K562 (cell line): ENCODE results near the gene SCGB1C2. TPM values are rescaled to one million over a fixed set of nuclear protein-coding genes. Genes with fewer than 3 reads are reported as not detected.

Experiments used
- ATAC-seq: fragments of 200-7000 bp; cut with Tn5 transposase; 3 replicates; pipeline ENCODE4 v1.9.1; 2020; ENCODE audit warnings: moderate library complexity
- BruUV-seq: library from RNA; stranded (reverse); fragments of 400-500 nt; replicated peaks from 2 replicates; lab custom pipeline; 2021; lab: Mats Ljungman, UMichigan
- CTCF ChIA-PET: fragments of 300-600 bp; formaldehyde crosslinking; extraction: SDS; loops from one replicate; lab custom pipeline; 2021; ENCODE audit warnings: low intra/inter-chr PET ratio; lab: Yijun Ruan, JAX
- POLR2A ChIA-PET: fragments of 300-600, 350-650 bp; sonication (Branson Sonifier 250); formaldehyde crosslinking; extraction: SDS; loops from one replicate; lab custom pipeline; 2021; ENCODE audit warnings: antibody characterized with exemption, inconsistent platforms; lab: Yijun Ruan, JAX
- DNase-seq, 4 experiments: peaks; one replicate each; pipeline versions ENCODE4 v3.0.0 to v3.0.0-alpha.2; 2011 to 2018; ENCODE audit warnings: low spot score in 3 of 4, mixed read lengths in 3 of 4; ENCODE audit errors: extremely low read depth in 1 of 4
- FAIRE-seq: peaks from 2 replicates; lab custom pipeline; 2011; peaks lifted over from hg19 to GRCh38; lab: Jason Lieb, UNC
- H2AFZ ChIP-seq: 2 replicates; pipeline ENCODE4 v1.6.0; 2011; ENCODE audit warnings: low read depth, low read length, control low read depth, inconsistent platforms
- H3K27ac ChIP-seq: fragments of 200-600 bp; 3 replicates; pipeline ENCODE4 v1.8.0; 2011; ENCODE audit warnings: low read depth, mild to moderate bottlenecking, control low read depth, inconsistent platforms, low read length, moderate library complexity, mixed read lengths; ENCODE audit errors: extremely low read depth
- H3K27me3 ChIP-seq, 2 experiments: fragments of 300-600 bp in 1 of 2; 2 replicates in 1 of 2; 3 replicates in 1 of 2; pipeline versions ENCODE4 v1.6.0 to v1.8.0; 2011; ENCODE audit warnings: inconsistent platforms in 2 of 2, low read length in 2 of 2, mild to moderate bottlenecking in 1 of 2, mixed read lengths in 1 of 2, moderate library complexity in 1 of 2; ENCODE audit not compliant: control insufficient read depth in 2 of 2, insufficient read depth in 2 of 2
- H3K36me3 ChIP-seq: fragments of 300-600 bp; 3 replicates; pipeline ENCODE4 v1.8.0; 2011; ENCODE audit warnings: mild to moderate bottlenecking, low read length, inconsistent platforms; ENCODE audit not compliant: control insufficient read depth, insufficient read depth
- H3K4me1 ChIP-seq, 2 experiments: fragments of 200-600 bp in 1 of 2; replicated peaks in 1 of 2; 2 replicates in 1 of 2; 3 replicates in 1 of 2; pipeline versions ENCODE4 v1.5.1 to v1.8.0; 2011; ENCODE audit warnings: inconsistent platforms in 2 of 2, low read length in 2 of 2, mild to moderate bottlenecking in 1 of 2, mixed read lengths in 1 of 2, moderate library complexity in 1 of 2; ENCODE audit not compliant: control insufficient read depth in 2 of 2, insufficient read depth in 2 of 2
- H3K4me2 ChIP-seq: 2 replicates; pipeline ENCODE4 v1.6.1; 2011; ENCODE audit warnings: low read length, control low read depth, inconsistent platforms, mixed read lengths; ENCODE audit not compliant: insufficient read depth
- H3K4me3 ChIP-seq: fragments of 200-600 bp; sonication (generic), shearing (Covaris generic); 2 replicates; pipeline ENCODE4 v1.5.1; 2016; ENCODE audit warnings: control low read depth, inconsistent platforms
- H3K79me2 ChIP-seq: fragments of 200-600 bp; 3 replicates; pipeline ENCODE4 v1.8.0; 2011; ENCODE audit warnings: low read length, inconsistent platforms; ENCODE audit not compliant: control insufficient read depth, insufficient read depth
- H3K9ac ChIP-seq, 2 experiments: 2 replicates each; pipeline versions ENCODE4 v1.6.0 to v1.6.1; 2011; ENCODE audit warnings: low read depth in 2 of 2, low read length in 2 of 2, control low read depth in 1 of 2, inconsistent platforms in 1 of 2, mild to moderate bottlenecking in 1 of 2, mixed read lengths in 1 of 2; ENCODE audit not compliant: insufficient read depth in 1 of 2
- H3K9me1 ChIP-seq: one replicate; pipeline ENCODE4 v1.6.0; 2011; ENCODE audit warnings: inconsistent platforms, mild to moderate bottlenecking, low read length, moderate library complexity; ENCODE audit not compliant: control insufficient read depth, insufficient read depth
- H3K9me3 ChIP-seq: replicated peaks from 2 replicates; pipeline ENCODE4 v1.5.1; 2011; ENCODE audit warnings: low read depth, low read length, inconsistent platforms; ENCODE audit not compliant: control insufficient read depth, insufficient read depth
- H4K20me1 ChIP-seq: replicated peaks from 2 replicates; pipeline ENCODE4 v1.6.1; 2011; ENCODE audit warnings: low read length, inconsistent platforms, mixed read lengths; ENCODE audit not compliant: control insufficient read depth, insufficient read depth
- KHSRP ChIP-seq: fragments of 450-650 bp; IDR thresholded peaks from 2 replicates; pipeline ENCODE4 v1.6.1; 2017
- NFATC3 ChIP-seq: fragments of 450-650 bp; IDR thresholded peaks from 2 replicates; pipeline ENCODE4 v1.6.1; 2017; ENCODE audit warnings: mild to moderate bottlenecking
- WGBS: fragments of 100-300 bp; shearing (Covaris generic); methylation state at CpG from one replicate; pipeline ENCODE4 v1.1.6; 2016; ENCODE audit warnings: low coverage, mixed read lengths; ENCODE audit not compliant: insufficient coverage; ENCODE audit errors: missing lambda C conversion rate; 5-methylcytosine and 5-hydroxymethylcytosine counted together
- in situ Hi-C: fragments of 300-500 bp; cut with MboI; formaldehyde crosslinking; loops from 4 replicates; pipeline ENCODE4 v1.15.0; 2018; ENCODE audit warnings: inconsistent platforms, mixed read lengths
- intact Hi-C: fragments of 100-400 bp; cut with micrococcal nuclease; formaldehyde crosslinking; loops from 2 replicates; pipeline ENCODE4 v1.14.2; 2022
- polyA plus RNA-seq, 8 experiments: library from polyadenylated mRNA; depleted of rRNA in 4 of 8; stranded (reverse) in 5 of 8; unstranded in 3 of 8; fragments of >200 nt; fragmentation: Nextera tagmentation in 2 of 8; fragmentation: Illumina TruSeq in 1 of 8; extraction: Ambion mirVana in 2 of 8; extraction: Trizol in 1 of 8; gene quantifications; 2 replicates each; pipeline versions ENCODE4 v1.2.1 to v1.2.3, GENCODE V29; 2011 to 2014; ENCODE audit warnings: inconsistent platforms in 1 of 8, missing spikeins in 1 of 8
- total RNA-seq, 7 experiments: library from RNA; depleted of rRNA in 6 of 7; stranded (reverse); fragments of >200 nt in 6 of 7; fragmentation: Illumina TruSeq in 2 of 7; extraction: Trizol in 2 of 7; gene quantifications; 2 replicates each; pipeline versions ENCODE4 v1.2.1 to v1.2.3, GENCODE V29; 2011 to 2021; ENCODE audit warnings: low replicate concordance in 1 of 7
- TF ChIP-seq, protein P1 (sequence below), 3 experiments: IDR thresholded peaks in 2 of 3; conservative IDR thresholded peaks in 1 of 3; 2 replicates each; pipeline ENCODE4 v1.5.1; 2011 to 2012; ENCODE audit warnings: low read length in 3 of 3, mild to moderate bottlenecking in 3 of 3, control low read depth in 2 of 3, improper control_type of control experiment in 1 of 3, inconsistent platforms in 1 of 3, low read depth in 1 of 3, mixed read lengths in 1 of 3, moderate library complexity in 1 of 3; ENCODE audit not compliant: insufficient read depth in 2 of 3
- TF ChIP-seq, protein P2 (sequence below): fragments of 450-650 bp; IDR thresholded peaks from one replicate; pipeline ENCODE4 v1.6.1; 2018; ENCODE audit warnings: mild to moderate bottlenecking, moderate library complexity; ENCODE audit not compliant: partially characterized antibody

The SCGB1C2 gene
- total and polyA plus RNA-seq, 9 of the 15 experiments (the other 6 are each of a cell fraction or from before 2014, with no cell fraction given) = not detected

GRCh38 chr17:149231-149630 lies 11.9 kb downstream of the SCGB1C2 start:
- no peak overlapping the region for H2AFZ ChIP-seq
- FAIRE-seq (no peak), DNase-seq (no peak), ATAC-seq (no peak)
- no peaks in the 10 kb centered on the region for H3K79me2 ChIP-seq
- no peak overlapping the region for H3K4me3 ChIP-seq
- peaks cover 0 to 19% of the 10 kb centered on the region in 2 experiments; a peak in 3 of 5 replicates for H3K27me3 ChIP-seq
- 0% methylated on average over 6 of the region's 7 CpGs for WGBS
- in situ Hi-C loops = no loop called here
- H3K9me3 ChIP-seq = no peaks in the 10 kb centered on the region
- H3K4me1 ChIP-seq = no peaks in the 10 kb centered on the region
- no peaks in the 10 kb centered on the region for H3K9me1 ChIP-seq
- no peak overlapping the region for H3K4me2 ChIP-seq
- H3K36me3 ChIP-seq = no peaks in the 10 kb centered on the region
- intact Hi-C loops = no loop called here
- ChIA-PET POLR2A (no interaction called here), CTCF (no interaction called here)
- no TSS peak for BruUV-seq
- no peak for TF ChIP-seq NFATC3
- no peak for TF ChIP-seq KHSRP
- TF ChIP-seq, protein P1, sequence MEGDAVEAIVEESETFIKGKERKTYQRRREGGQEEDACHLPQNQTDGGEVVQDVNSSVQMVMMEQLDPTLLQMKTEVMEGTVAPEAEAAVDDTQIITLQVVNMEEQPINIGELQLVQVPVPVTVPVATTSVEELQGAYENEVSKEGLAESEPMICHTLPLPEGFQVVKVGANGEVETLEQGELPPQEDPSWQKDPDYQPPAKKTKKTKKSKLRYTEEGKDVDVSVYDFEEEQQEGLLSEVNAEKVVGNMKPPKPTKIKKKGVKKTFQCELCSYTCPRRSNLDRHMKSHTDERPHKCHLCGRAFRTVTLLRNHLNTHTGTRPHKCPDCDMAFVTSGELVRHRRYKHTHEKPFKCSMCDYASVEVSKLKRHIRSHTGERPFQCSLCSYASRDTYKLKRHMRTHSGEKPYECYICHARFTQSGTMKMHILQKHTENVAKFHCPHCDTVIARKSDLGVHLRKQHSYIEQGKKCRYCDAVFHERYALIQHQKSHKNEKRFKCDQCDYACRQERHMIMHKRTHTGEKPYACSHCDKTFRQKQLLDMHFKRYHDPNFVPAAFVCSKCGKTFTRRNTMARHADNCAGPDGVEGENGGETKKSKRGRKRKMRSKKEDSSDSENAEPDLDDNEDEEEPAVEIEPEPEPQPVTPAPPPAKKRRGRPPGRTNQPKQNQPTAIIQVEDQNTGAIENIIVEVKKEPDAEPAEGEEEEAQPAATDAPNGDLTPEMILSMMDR (IDR thresholded peaks at IDR 0.05 in 2 of 3, conservative IDR thresholded peaks at IDR 0.05 in 1 of 3; ENCODE audit: insufficient read depth in 2 of 3, low read depth in 1 of 3, low read length in 3 of 3) = peak in 1 of 3 experiments; percentile 7; a peak in 1 of 6 replicates
- TF ChIP-seq, protein P2, sequence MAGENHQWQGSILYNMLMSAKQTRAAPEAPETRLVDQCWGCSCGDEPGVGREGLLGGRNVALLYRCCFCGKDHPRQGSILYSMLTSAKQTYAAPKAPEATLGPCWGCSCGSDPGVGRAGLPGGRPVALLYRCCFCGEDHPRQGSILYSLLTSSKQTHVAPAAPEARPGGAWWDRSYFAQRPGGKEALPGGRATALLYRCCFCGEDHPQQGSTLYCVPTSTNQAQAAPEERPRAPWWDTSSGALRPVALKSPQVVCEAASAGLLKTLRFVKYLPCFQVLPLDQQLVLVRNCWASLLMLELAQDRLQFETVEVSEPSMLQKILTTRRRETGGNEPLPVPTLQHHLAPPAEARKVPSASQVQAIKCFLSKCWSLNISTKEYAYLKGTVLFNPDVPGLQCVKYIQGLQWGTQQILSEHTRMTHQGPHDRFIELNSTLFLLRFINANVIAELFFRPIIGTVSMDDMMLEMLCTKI = no peak
- no peak overlapping the region for H3K27ac ChIP-seq
- H3K9ac ChIP-seq = no peak overlapping the region
- no peaks in the 10 kb centered on the region for H4K20me1 ChIP-seq
